Breast epithelium (tissue), 3 donors: Measurements from ENCODE around the gene MUC5AC.

Experiments
- POLR2AphosphoS5 ChIP-seq, 3 donors: sonication (generic); formaldehyde crosslinking; IDR thresholded peaks; one replicate each; pipeline ENCODE4 v1.6.1; 2017; ENCODE audit warnings: antibody characterized with exemption in 3 of 3
- TF ChIP-seq, protein P1 (sequence below), 3 donors: fragments of 450-650 bp; IDR thresholded peaks; one replicate each; pipeline ENCODE4 v1.5.1; 2016 to 2017; ENCODE audit warnings: antibody characterized with exemption in 3 of 3, mild to moderate bottlenecking in 3 of 3, moderate library complexity in 3 of 3

DNA sequence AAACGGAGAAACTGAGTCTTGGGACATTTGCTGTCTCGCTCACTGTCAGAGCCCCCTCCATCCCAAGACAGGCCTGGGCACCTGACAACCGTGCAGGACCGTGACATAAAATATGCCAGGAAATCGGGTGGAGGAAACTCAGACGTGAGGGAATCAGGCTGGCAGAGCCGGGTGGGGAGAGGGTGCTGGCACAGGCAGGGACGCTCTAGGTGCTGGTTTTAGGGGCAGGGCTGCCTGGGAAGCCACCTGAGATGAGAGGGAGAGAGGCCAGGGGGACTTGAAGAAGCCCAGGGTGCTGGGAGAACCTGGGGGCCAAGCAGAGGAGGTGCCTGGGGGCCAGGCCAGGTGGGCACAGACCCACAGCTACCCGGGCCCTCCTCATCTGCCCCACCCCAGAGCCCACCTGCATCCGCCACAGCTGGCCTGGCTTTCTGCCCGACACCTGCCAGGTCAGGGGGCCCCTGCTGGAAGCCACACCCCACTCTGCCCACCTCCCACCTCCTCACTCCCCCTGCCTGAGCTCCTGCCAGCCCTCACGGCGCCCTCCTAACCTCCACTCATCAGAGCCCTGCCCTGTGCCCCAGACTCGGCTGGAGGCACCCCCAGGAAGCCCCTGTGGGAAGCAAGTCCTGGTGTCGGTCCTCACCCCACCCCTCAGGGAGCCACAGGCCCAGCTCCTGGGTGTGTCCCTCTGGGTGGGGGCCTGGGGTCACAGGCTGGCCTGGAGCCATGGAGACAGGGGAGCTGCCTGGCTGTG, 27.3 kb upstream of the MUC5AC start:
- no peak for TF ChIP-seq POLR2AphosphoS5 (IDR thresholded peaks at IDR 0.05)
- TF ChIP-seq, protein P1, sequence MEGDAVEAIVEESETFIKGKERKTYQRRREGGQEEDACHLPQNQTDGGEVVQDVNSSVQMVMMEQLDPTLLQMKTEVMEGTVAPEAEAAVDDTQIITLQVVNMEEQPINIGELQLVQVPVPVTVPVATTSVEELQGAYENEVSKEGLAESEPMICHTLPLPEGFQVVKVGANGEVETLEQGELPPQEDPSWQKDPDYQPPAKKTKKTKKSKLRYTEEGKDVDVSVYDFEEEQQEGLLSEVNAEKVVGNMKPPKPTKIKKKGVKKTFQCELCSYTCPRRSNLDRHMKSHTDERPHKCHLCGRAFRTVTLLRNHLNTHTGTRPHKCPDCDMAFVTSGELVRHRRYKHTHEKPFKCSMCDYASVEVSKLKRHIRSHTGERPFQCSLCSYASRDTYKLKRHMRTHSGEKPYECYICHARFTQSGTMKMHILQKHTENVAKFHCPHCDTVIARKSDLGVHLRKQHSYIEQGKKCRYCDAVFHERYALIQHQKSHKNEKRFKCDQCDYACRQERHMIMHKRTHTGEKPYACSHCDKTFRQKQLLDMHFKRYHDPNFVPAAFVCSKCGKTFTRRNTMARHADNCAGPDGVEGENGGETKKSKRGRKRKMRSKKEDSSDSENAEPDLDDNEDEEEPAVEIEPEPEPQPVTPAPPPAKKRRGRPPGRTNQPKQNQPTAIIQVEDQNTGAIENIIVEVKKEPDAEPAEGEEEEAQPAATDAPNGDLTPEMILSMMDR (IDR thresholded peaks at IDR 0.05) = no peak
